HCT116 (cell line): ENCODE results near the gene ZNRF2. TPM values are rescaled to one million over a fixed set of nuclear protein-coding genes. Genes with fewer than 3 reads are reported as not detected.

Source experiments
- ATAC-seq: fragments of 200-7000 bp; cut with Tn5 transposase; 2 replicates; pipeline ENCODE4 v1.9.1; 2020; ENCODE audit warnings: mild to moderate bottlenecking, moderate library complexity
- BruUV-seq: library from RNA; stranded (reverse); fragments of 400-500 nt; replicated peaks from 2 replicates; lab custom pipeline; 2021; lab: Mats Ljungman, UMichigan
- CTCF ChIA-PET: fragments of 300-600 bp; sonication (Branson Sonifier 250); formaldehyde crosslinking; loops from one replicate; lab custom pipeline; 2021; ENCODE audit warnings: antibody characterized with exemption; lab: Charles Lee
- POLR2A ChIA-PET: fragments of 300-600, 350-600 bp; sonication (Branson Sonifier 250); formaldehyde crosslinking; loops from one replicate; lab custom pipeline; 2021; ENCODE audit warnings: antibody characterized with exemption; lab: Charles Lee
- RAD21 ChIA-PET, 2 experiments: fragments of 300-600 bp; sonication (Branson Sonifier 250); formaldehyde crosslinking; loops; one replicate each; lab custom pipeline; 2023; ENCODE audit warnings: low total read pairs in 2 of 2; ENCODE audit not compliant: uncharacterized antibody in 2 of 2, unreplicated experiment in 2 of 2, low non-redundant PET in 1 of 2; lab: Charles Lee
- DNase-seq: peaks from one replicate; pipeline ENCODE4 v3.0.0-alpha.2; 2010; ENCODE audit warnings: low read depth, low spot score
- H2AFZ ChIP-seq: fragments of 200-600 bp; shearing (Covaris generic), sonication (generic); 2 replicates; pipeline ENCODE4 v1.6.1; 2017; ENCODE audit warnings: low read depth, mixed run types, mixed read lengths, antibody characterized with exemption, low read length; ENCODE audit not compliant: poor library complexity, severe bottlenecking
- H3K27ac ChIP-seq: 2 replicates; pipeline ENCODE4 v1.5.1; 2012; ENCODE audit warnings: low read depth, low read length
- H3K27me3 ChIP-seq: fragments of 200-600 bp; sonication (generic); 2 replicates; pipeline ENCODE4 v1.6.1; 2016; ENCODE audit warnings: mixed run types, low read length, mixed read lengths; ENCODE audit not compliant: insufficient read depth
- H3K36me3 ChIP-seq, 2 experiments: fragments of 200-500 bp in 1 of 2; fragments of 200-600 bp in 1 of 2; sonication (Bioruptor generic) in 1 of 2; sonication (generic) in 1 of 2; 2 replicates each; pipeline versions ENCODE4 v1.5.1 to v1.6.1; 2014 to 2016; ENCODE audit warnings: low read length in 2 of 2, inconsistent platforms in 1 of 2, mixed read lengths in 1 of 2, mixed run types in 1 of 2; ENCODE audit not compliant: insufficient read depth in 2 of 2, control insufficient read depth in 1 of 2
- H3K4me1 ChIP-seq, 2 experiments: fragments of 200-600 bp in 1 of 2; sonication (generic) in 1 of 2; 2 replicates each; pipeline versions ENCODE4 v1.5.1 to v1.6.1; 2012 to 2017; ENCODE audit warnings: low read length in 2 of 2, inconsistent platforms in 1 of 2, mild to moderate bottlenecking in 1 of 2, mixed read lengths in 1 of 2, mixed run types in 1 of 2, moderate library complexity in 1 of 2; ENCODE audit not compliant: insufficient read depth in 2 of 2, control insufficient read depth in 1 of 2
- H3K4me2 ChIP-seq: fragments of 200-600 bp; sonication (generic); 2 replicates; pipeline ENCODE4 v1.6.1; 2017; ENCODE audit warnings: mixed run types, low read length, mixed read lengths
- H3K4me3 ChIP-seq, 2 experiments: fragments of 200-600 bp in 1 of 2; sonication (generic) in 1 of 2; replicated peaks in 1 of 2; 2 replicates each; pipeline ENCODE4 v1.5.1; 2011 to 2016; ENCODE audit warnings: low read length in 2 of 2, control low read depth in 1 of 2, low read depth in 1 of 2, mild to moderate bottlenecking in 1 of 2, mixed read lengths in 1 of 2, mixed run types in 1 of 2
- H3K79me2 ChIP-seq: fragments of 200-600 bp; sonication (generic); 2 replicates; pipeline ENCODE4 v1.6.1; 2017; ENCODE audit warnings: mild to moderate bottlenecking, mixed run types, low read length, moderate library complexity, mixed read lengths; ENCODE audit not compliant: insufficient read depth
- H3K9ac ChIP-seq: fragments of 200-600 bp; sonication (generic); 2 replicates; pipeline ENCODE4 v1.6.1; 2016; ENCODE audit warnings: low read length, mixed read lengths
- H3K9me2 ChIP-seq: fragments of 200-600 bp; sonication (generic), shearing (Covaris generic); 2 replicates; pipeline ENCODE4 v1.6.1; 2017; ENCODE audit warnings: mixed run types, mild to moderate bottlenecking, moderate library complexity; ENCODE audit not compliant: insufficient read depth
- H3K9me3 ChIP-seq, 2 experiments: fragments of 200-500 bp in 1 of 2; fragments of 200-600 bp in 1 of 2; sonication (Bioruptor generic) in 1 of 2; sonication (generic) in 1 of 2; 2 replicates each; pipeline ENCODE4 v1.6.1; 2014 to 2017; ENCODE audit warnings: low read length in 2 of 2, mixed read lengths in 2 of 2, inconsistent platforms in 1 of 2, low read depth in 1 of 2, mild to moderate bottlenecking in 1 of 2, mixed run types in 1 of 2, moderate library complexity in 1 of 2; ENCODE audit not compliant: control insufficient read depth in 1 of 2, insufficient read depth in 1 of 2
- H4K20me1 ChIP-seq: fragments of 200-600 bp; sonication (generic), shearing (Covaris generic); 2 replicates; pipeline ENCODE4 v1.6.1; 2017; ENCODE audit warnings: mixed run types, mild to moderate bottlenecking, moderate library complexity; ENCODE audit not compliant: insufficient read depth
- ATF3 ChIP-seq: IDR thresholded peaks from 2 replicates; pipeline ENCODE4 v1.6.1; 2012
- CBX3 ChIP-seq: IDR thresholded peaks from 2 replicates; pipeline ENCODE4 v1.6.1; 2012; ENCODE audit warnings: low read depth
- CEBPB ChIP-seq: IDR thresholded peaks from 2 replicates; pipeline ENCODE4 v1.6.1; 2012; ENCODE audit warnings: low read depth
- CTCF ChIP-seq, 3 experiments: fragments of 200-600 bp in 1 of 3; sonication (generic) in 1 of 3; IDR thresholded peaks in 2 of 3; conservative IDR thresholded peaks in 1 of 3; 2 replicates each; pipeline ENCODE4 v1.5.1; 2012 to 2017; ENCODE audit warnings: low read depth in 2 of 3, low read length in 2 of 3, antibody characterized with exemption in 1 of 3, borderline replicate concordance in 1 of 3, control low read depth in 1 of 3, mild to moderate bottlenecking in 1 of 3, mixed read lengths in 1 of 3, mixed run types in 1 of 3, moderate library complexity in 1 of 3; ENCODE audit not compliant: insufficient read depth in 1 of 3
- EGR1 ChIP-seq: IDR thresholded peaks from 2 replicates; pipeline ENCODE4 v1.6.1; 2012; ENCODE audit warnings: low read depth
- ELF1 ChIP-seq: IDR thresholded peaks from 2 replicates; pipeline ENCODE4 v1.6.1; 2012; ENCODE audit warnings: low read depth, borderline replicate concordance
- EZH2 ChIP-seq: fragments of 200-600 bp; sonication (generic); IDR thresholded peaks from 2 replicates; pipeline ENCODE4 v1.6.1; 2017; ENCODE audit warnings: antibody characterized with exemption, mixed run types
- FOSL1 ChIP-seq: IDR thresholded peaks from 2 replicates; pipeline ENCODE4 v1.6.1; 2012; ENCODE audit warnings: low read depth
- JUND ChIP-seq: IDR thresholded peaks from 2 replicates; pipeline ENCODE4 v1.6.1; 2012
- RAD21 ChIP-seq: IDR thresholded peaks from 2 replicates; pipeline ENCODE4 v1.6.1; 2012; ENCODE audit warnings: low read depth, mild to moderate bottlenecking
- REST ChIP-seq: IDR thresholded peaks from 2 replicates; pipeline ENCODE4 v1.6.1; 2012; ENCODE audit warnings: low read depth
- SIN3A ChIP-seq: IDR thresholded peaks from 2 replicates; pipeline ENCODE4 v1.6.1; 2012; ENCODE audit warnings: low read depth
- SRF ChIP-seq: IDR thresholded peaks from 2 replicates; pipeline ENCODE4 v1.6.1; 2012; ENCODE audit warnings: low read depth
- TCF7L2 ChIP-seq: IDR thresholded peaks from 2 replicates; pipeline ENCODE4 v1.7.0; 2011; ENCODE audit warnings: borderline replicate concordance, inconsistent platforms; ENCODE audit not compliant: insufficient read depth, insufficient read length; ENCODE audit errors: extremely low read depth
- YY1 ChIP-seq: IDR thresholded peaks from 2 replicates; pipeline ENCODE4 v1.6.1; 2011; ENCODE audit warnings: low read length, low read depth, moderate library complexity, mild to moderate bottlenecking; ENCODE audit not compliant: insufficient replicate concordance; ENCODE audit errors: extremely low read depth
- ZBTB33 ChIP-seq: IDR thresholded peaks from 2 replicates; pipeline ENCODE4 v1.6.1; 2011; ENCODE audit warnings: mild to moderate bottlenecking, low read length, moderate library complexity; ENCODE audit not compliant: insufficient replicate concordance; ENCODE audit errors: extremely low read depth
- ZFX ChIP-seq: fragments of 450-650 bp; IDR thresholded peaks from 2 replicates; pipeline ENCODE4 v1.6.1; 2017
- ZNF274 ChIP-seq: fragments of 200-500 bp; sonication (Bioruptor generic); IDR thresholded peaks from 2 replicates; pipeline ENCODE4 v1.6.1; 2014; ENCODE audit warnings: mild to moderate bottlenecking, low read depth, low read length, inconsistent platforms
- intact Hi-C: fragments of 100-400 bp; cut with micrococcal nuclease; formaldehyde crosslinking; loops from 2 replicates; pipeline ENCODE4 v1.10.0; 2022
- total RNA-seq: library from RNA; stranded (reverse); gene quantifications from one replicate; pipeline ENCODE4 v1.2.1, GENCODE V29; 2021; ENCODE audit not compliant: unreplicated experiment

The ZNRF2 gene
- total RNA-seq, 1 experiment from 2014 or later: 10.2 TPM

- no peak for TF ChIP-seq SIN3A
- no peak for TF ChIP-seq ZFX
- no peak for TF ChIP-seq RAD21
- TF ChIP-seq ZBTB33: no peak
- no peak for TF ChIP-seq CEBPB
- no peak for TF ChIP-seq CTCF (IDR thresholded peaks at IDR 0.05 in 2 of 3, conservative IDR thresholded peaks at IDR 0.05 in 1 of 3; ENCODE audit: borderline replicate concordance in 1 of 3, insufficient read depth in 1 of 3, low read depth in 2 of 3, low read length in 2 of 3)
- TF ChIP-seq REST: no peak
- TF ChIP-seq TCF7L2: no peak
- TF ChIP-seq SRF: no peak
- TF ChIP-seq ATF3: no peak
- no peak for TF ChIP-seq YY1
- TF ChIP-seq CBX3: no peak
- TF ChIP-seq ZNF274: no peak
- no peak for TF ChIP-seq EZH2
- no peak for TF ChIP-seq JUND
- no peak for TF ChIP-seq ELF1
- TF ChIP-seq EGR1: no peak
- no peak for TF ChIP-seq FOSL1
- no peak overlapping the region for H3K4me3 ChIP-seq
- ChIA-PET CTCF (no interaction called here), RAD21 (no interaction called here), POLR2A (no interaction called here)
- DNase-seq: no peak
- H2AFZ ChIP-seq: no peak overlapping the region
- H3K36me3 ChIP-seq: no peaks in the 10 kb centered on the region
- no peaks in the 10 kb centered on the region for H3K9me3 ChIP-seq
- H3K27ac ChIP-seq: no peak overlapping the region
- H3K27me3 ChIP-seq: no peaks in the 10 kb centered on the region; the same call in 1 of the 2 replicates
- intact Hi-C loops: no loop called here
- H3K4me2 ChIP-seq: no peak overlapping the region
- no peaks in the 10 kb centered on the region for H4K20me1 ChIP-seq
- H3K79me2 ChIP-seq: no peaks in the 10 kb centered on the region
- no peaks in the 10 kb centered on the region for H3K4me1 ChIP-seq
- no TSS peak for BruUV-seq
- no peaks in the 10 kb centered on the region for H3K9me2 ChIP-seq
- H3K9ac ChIP-seq: no peak overlapping the region
- no peak for ATAC-seq
These were observed 40.1 kb upstream of the ZNRF2 start for GRCh38 chr7:30244340-30244739.
